ENCODE data around the gene OFD1. TPM values are rescaled to one million over a fixed set of nuclear protein-coding genes. Genes with fewer than 3 reads are reported as not detected.

Gene OFD1
- total RNA-seq, 2 donors from 2014 or later = 25.9 to 29.7 TPM

GRCh38 chrX:13798184-13798583 lies 63.6 kb downstream of the OFD1 start:
- Mint-ChIP-seq H3K4me1 (peaks cover 18% of the 10 kb centered on the region), H3K27me3 (ENCODE audit: insufficient read depth) (no peaks in the 10 kb centered on the region), H3K36me3 (ENCODE audit: low read depth) (peaks cover 6% of the 10 kb centered on the region), H3K27ac (no peak overlapping the region), H3K4me3 (no peak overlapping the region), H3K9me3 (peaks cover 51% of the 10 kb centered on the region)
- no peak overlapping the region for H3K9ac ChIP-seq (ENCODE audit: extremely low read depth, low read length, poor library complexity, severe bottlenecking)
- H3K4me1 ChIP-seq (ENCODE audit: control insufficient read depth, insufficient read depth, low read length) = no peaks in the 10 kb centered on the region
- H3K27ac ChIP-seq (ENCODE audit: low read depth, low read length) = no peak overlapping the region
- H3K36me3 ChIP-seq (ENCODE audit: control insufficient read depth, insufficient read depth, low read length) = no peaks in the 10 kb centered on the region
- WGBS, 2 experiments (ENCODE audit: insufficient coverage in 1 of 2, insufficient read length in 1 of 2) = 93% methylated on average over 2 of the region's 4 CpGs; no CpG with 5 or more reads in 1 of the 2 experiments
- H3K27me3 ChIP-seq (ENCODE audit: control insufficient read depth, insufficient read depth, low read length, poor library complexity, severe bottlenecking) = no peaks in the 10 kb centered on the region
- H3K4me3 ChIP-seq (ENCODE audit: low read length) = no peak overlapping the region
- peaks cover 11% of the 10 kb centered on the region for H3K9me3 ChIP-seq (ENCODE audit: control insufficient read depth, low read length)
- no peak for DNase-seq
- no peak for TF ChIP-seq CTCF (conservative IDR thresholded peaks at IDR 0.05)

- Mint-ChIP-seq H3K9me3 (peaks cover 62% of the 10 kb centered on the region), H3K4me3 (no peak overlapping the region), H3K27me3 (ENCODE audit: insufficient read depth) (no peaks in the 10 kb centered on the region), H3K36me3 (ENCODE audit: low read depth) (no peaks in the 10 kb centered on the region), H3K4me1 (peaks cover 33% of the 10 kb centered on the region), H3K27ac (peak overlapping the region; percentile 72)
- H3K4me3 ChIP-seq (ENCODE audit: low read length) = no peak overlapping the region
- WGBS, 2 experiments (ENCODE audit: insufficient coverage in 1 of 2, insufficient read length in 1 of 2) = 19% methylated on average over 6 of the region's 6 CpGs; no CpG with 5 or more reads in 1 of the 2 experiments
- H3K4me1 ChIP-seq (ENCODE audit: control insufficient read depth, insufficient read depth, low read length) = no peaks in the 10 kb centered on the region
- no peaks in the 10 kb centered on the region for H3K27me3 ChIP-seq (ENCODE audit: control insufficient read depth, insufficient read depth, low read length, poor library complexity, severe bottlenecking)
- peak; percentile 88 for DNase-seq
- no peaks in the 10 kb centered on the region for H3K36me3 ChIP-seq (ENCODE audit: control insufficient read depth, insufficient read depth, low read length)
- H3K27ac ChIP-seq (ENCODE audit: low read depth, low read length) = no peak overlapping the region
- H3K9me3 ChIP-seq (ENCODE audit: control insufficient read depth, low read length) = peaks cover 11% of the 10 kb centered on the region
- peak overlapping the region; percentile 41 for H3K9ac ChIP-seq (ENCODE audit: extremely low read depth, low read length, poor library complexity, severe bottlenecking)
- no peak for TF ChIP-seq CTCF (conservative IDR thresholded peaks at IDR 0.05)
These were observed 68.6 kb downstream of the OFD1 start for GRCh38 chrX:13803116-13803515.

- H3K27ac Mint-ChIP-seq = no peak overlapping the region
- 94 to 100% methylated on average over 2 of the region's 2 CpGs for WGBS, 2 experiments (ENCODE audit: insufficient coverage in 1 of 2, insufficient read length in 1 of 2)
- Histone ChIP-seq H3K27ac (ENCODE audit: low read depth, low read length) (no peak overlapping the region), H3K4me3 (ENCODE audit: low read length) (no peak overlapping the region), H3K36me3 (ENCODE audit: control insufficient read depth, insufficient read depth, low read length) (no peaks in the 10 kb centered on the region), H3K4me1 (ENCODE audit: control insufficient read depth, insufficient read depth, low read length) (no peaks in the 10 kb centered on the region), H3K9me3 (ENCODE audit: control insufficient read depth, low read length) (peaks cover 2% of the 10 kb centered on the region), H3K9ac (ENCODE audit: extremely low read depth, low read length, poor library complexity, severe bottlenecking) (no peak overlapping the region), H3K27me3 (ENCODE audit: control insufficient read depth, insufficient read depth, low read length, poor library complexity, severe bottlenecking) (no peaks in the 10 kb centered on the region)
- H3K4me1 Mint-ChIP-seq = peaks cover 33% of the 10 kb centered on the region
- DNase-seq = no peak
- H3K27me3 Mint-ChIP-seq (ENCODE audit: insufficient read depth) = no peaks in the 10 kb centered on the region
- no peaks in the 10 kb centered on the region for H3K36me3 Mint-ChIP-seq (ENCODE audit: low read depth)
- peaks cover 55% of the 10 kb centered on the region for H3K9me3 Mint-ChIP-seq
- no peak overlapping the region for H3K4me3 Mint-ChIP-seq
- TF ChIP-seq CTCF (conservative IDR thresholded peaks at IDR 0.05) = no peak
These were observed 70.7 kb downstream of the OFD1 start for GRCh38 chrX:13805241-13805640.

Measured in endodermal cell (in vitro differentiated cells).